ENCODE data around the gene NCKIPSD. TPM values are rescaled to one million over a fixed set of nuclear protein-coding genes. Genes with fewer than 3 reads are reported as not detected.

The NCKIPSD gene
- total RNA-seq, 1 donor, result 17.7 TPM

- Histone ChIP-seq H3K79me2 (ENCODE audit: insufficient read depth, low read length) (peaks cover 21% of the 10 kb centered on the region), H3K9me3 (ENCODE audit: low read depth, low read length) (no peaks in the 10 kb centered on the region), H3K27ac (ENCODE audit: low read depth, low read length) (no peak overlapping the region), H3K4me1 (ENCODE audit: insufficient read depth, low read length) (peaks cover 16% of the 10 kb centered on the region), H4K20me1 (ENCODE audit: insufficient read depth, low read length) (peaks cover 19% of the 10 kb centered on the region), H2AFZ (ENCODE audit: low read length) (no peak overlapping the region), H3K4me3 (ENCODE audit: insufficient read depth, low read length) (no peak overlapping the region), H3K27me3 (ENCODE audit: insufficient read depth, low read length) (no peaks in the 10 kb centered on the region), H3K4me2 (ENCODE audit: insufficient read depth, low read length) (no peak overlapping the region), H3K36me3 (ENCODE audit: insufficient read depth, low read length) (peaks cover 33% of the 10 kb centered on the region)
- no peak for TF ChIP-seq CTCF (IDR thresholded peaks at IDR 0.05; ENCODE audit: extremely low read depth, low read depth, low read length)
- peak; percentile 62 for DNase-seq (ENCODE audit: insufficient read length, low spot score, missing footprints)
Measured at GRCh38 chr3:48633256-48633655, 52.5 kb downstream of the NCKIPSD start.

- H4K20me1 ChIP-seq (ENCODE audit: insufficient read depth, low read length), result peaks cover 19% of the 10 kb centered on the region
- H3K79me2 ChIP-seq (ENCODE audit: insufficient read depth, low read length), result peaks cover 21% of the 10 kb centered on the region
- no peak overlapping the region for H3K4me3 ChIP-seq (ENCODE audit: insufficient read depth, low read length)
- H3K27ac ChIP-seq (ENCODE audit: low read depth, low read length), result no peak overlapping the region
- no peak overlapping the region for H3K4me2 ChIP-seq (ENCODE audit: insufficient read depth, low read length)
- H2AFZ ChIP-seq (ENCODE audit: low read length), result no peak overlapping the region
- H3K27me3 ChIP-seq (ENCODE audit: insufficient read depth, low read length), result no peaks in the 10 kb centered on the region
- peaks cover 16% of the 10 kb centered on the region for H3K4me1 ChIP-seq (ENCODE audit: insufficient read depth, low read length)
- H3K36me3 ChIP-seq (ENCODE audit: insufficient read depth, low read length), result peaks cover 43% of the 10 kb centered on the region
- TF ChIP-seq CTCF (IDR thresholded peaks at IDR 0.05; ENCODE audit: extremely low read depth, low read depth, low read length), result no peak
- no peaks in the 10 kb centered on the region for H3K9me3 ChIP-seq (ENCODE audit: low read depth, low read length)
- DNase-seq (ENCODE audit: insufficient read length, low spot score, missing footprints), result peak; percentile 68
Measured at GRCh38 chr3:48631516-48632448, 53.9 kb downstream of the NCKIPSD start.

GRCh38 chr3:48630833-48631232 lies 54.9 kb downstream of the NCKIPSD start:
- H2AFZ ChIP-seq (ENCODE audit: low read length), result no peak overlapping the region
- no peak overlapping the region for H3K4me3 ChIP-seq (ENCODE audit: insufficient read depth, low read length)
- H3K9me3 ChIP-seq (ENCODE audit: low read depth, low read length), result no peaks in the 10 kb centered on the region
- peaks cover 19% of the 10 kb centered on the region for H4K20me1 ChIP-seq (ENCODE audit: insufficient read depth, low read length)
- no peaks in the 10 kb centered on the region for H3K27me3 ChIP-seq (ENCODE audit: insufficient read depth, low read length)
- H3K4me1 ChIP-seq (ENCODE audit: insufficient read depth, low read length), result peaks cover 11% of the 10 kb centered on the region
- peaks cover 53% of the 10 kb centered on the region for H3K36me3 ChIP-seq (ENCODE audit: insufficient read depth, low read length)
- no peak overlapping the region for H3K27ac ChIP-seq (ENCODE audit: low read depth, low read length)
- no peak for TF ChIP-seq CTCF (IDR thresholded peaks at IDR 0.05; ENCODE audit: extremely low read depth, low read depth, low read length)
- peaks cover 21% of the 10 kb centered on the region for H3K79me2 ChIP-seq (ENCODE audit: insufficient read depth, low read length)
- peak; percentile 37 for DNase-seq (ENCODE audit: insufficient read length, low spot score, missing footprints)
- no peak overlapping the region for H3K4me2 ChIP-seq (ENCODE audit: insufficient read depth, low read length)

GRCh38 chr3:48630407-48630806 lies 55.3 kb downstream of the NCKIPSD start:
- H3K4me2 ChIP-seq (ENCODE audit: insufficient read depth, low read length), result no peak overlapping the region
- H3K4me3 ChIP-seq (ENCODE audit: insufficient read depth, low read length), result no peak overlapping the region
- no peak for TF ChIP-seq CTCF (IDR thresholded peaks at IDR 0.05; ENCODE audit: extremely low read depth, low read depth, low read length)
- H3K79me2 ChIP-seq (ENCODE audit: insufficient read depth, low read length), result peaks cover 21% of the 10 kb centered on the region
- peak; percentile 44 for DNase-seq (ENCODE audit: insufficient read length, low spot score, missing footprints)
- no peak overlapping the region for H2AFZ ChIP-seq (ENCODE audit: low read length)
- H3K36me3 ChIP-seq (ENCODE audit: insufficient read depth, low read length), result peaks cover 57% of the 10 kb centered on the region
- H3K4me1 ChIP-seq (ENCODE audit: insufficient read depth, low read length), result peaks cover 7% of the 10 kb centered on the region
- no peaks in the 10 kb centered on the region for H3K27me3 ChIP-seq (ENCODE audit: insufficient read depth, low read length)
- H4K20me1 ChIP-seq (ENCODE audit: insufficient read depth, low read length), result peaks cover 19% of the 10 kb centered on the region
- H3K9me3 ChIP-seq (ENCODE audit: low read depth, low read length), result no peaks in the 10 kb centered on the region
- H3K27ac ChIP-seq (ENCODE audit: low read depth, low read length), result no peak overlapping the region

Data from osteoblast (primary cell).